Measurements from ENCODE around the gene FLOT1. TPM values are rescaled to one million over a fixed set of nuclear protein-coding genes. Genes with fewer than 3 reads are reported as not detected.
"Not testable (repeated sequence)": the region's sequence is repeated elsewhere in the genome, so short reads cannot be mapped to it uniquely, and the experiment has no call there.

The FLOT1 gene
- total and polyA plus RNA-seq, 2 donors (not counting 3 experiments of a cell fraction or from before 2014, with no cell fraction given) = 141 to 154 TPM

GRCh38 chr6:30766461-30767157 lies 24.1 kb upstream of the FLOT1 start:
- BruUV-seq (replicated peaks) = no TSS peak
- Histone ChIP-seq H3K4me1 (ENCODE audit: control insufficient read depth, extremely low read depth, insufficient read depth, low read length) (peaks cover 41% of the 10 kb centered on the region), H3K9ac (replicated peaks; ENCODE audit: extremely low read depth, insufficient read depth, low read length) (no peak overlapping the region), H3K27ac (ENCODE audit: insufficient read depth, low read depth, low read length) (no peak overlapping the region), H3K4me3 (replicated peaks in 1 of 3; ENCODE audit: insufficient read depth in 1 of 3, low read depth in 1 of 3, low read length in 3 of 3) (no peak overlapping the region), H3K27me3 (ENCODE audit: control insufficient read depth in 2 of 2, insufficient read depth in 2 of 2, low read length in 2 of 2) (no peaks in the 10 kb centered on the region), H3K4me2 (ENCODE audit: insufficient read depth, low read length) (no peak overlapping the region), H4K20me1 (replicated peaks; ENCODE audit: control insufficient read depth, extremely low read depth, insufficient read depth, low read length) (no peaks in the 10 kb centered on the region), H3K79me2 (ENCODE audit: control insufficient read depth, insufficient read depth, low read length) (no peaks in the 10 kb centered on the region), H3K9me1 (replicated peaks; ENCODE audit: control insufficient read depth, extremely low read depth, insufficient read depth, low read length) (no peaks in the 10 kb centered on the region), H2AFZ (ENCODE audit: low read depth, low read length) (no peak overlapping the region), H3K36me3 (ENCODE audit: control insufficient read depth in 2 of 2, extremely low read depth in 1 of 2, insufficient read depth in 2 of 2, low read length in 2 of 2) (no peaks in the 10 kb centered on the region), H3K9me3 (replicated peaks; ENCODE audit: control insufficient read depth, insufficient read depth, low read length) (no peaks in the 10 kb centered on the region)
- dilution Hi-C loops (cut with MboI; ENCODE audit: extremely low pct_ligation_motif_present, low sequenced_read_pairs) (no loop called here), intact Hi-C loops (cut with micrococcal nuclease) (no loop called here)
- DNase-seq (ENCODE audit: low read depth, low spot score) (peak; percentile 21), FAIRE-seq (no peak)
- no peak for TF ChIP-seq FOS (IDR thresholded peaks at IDR 0.05; ENCODE audit: borderline replicate concordance, insufficient read depth, low read length)
- no peak for TF ChIP-seq JUN (IDR thresholded peaks at IDR 0.05; ENCODE audit: borderline replicate concordance, insufficient read depth, insufficient read length, low read depth)
- TF ChIP-seq POLR2AphosphoS5 (IDR thresholded peaks at IDR 0.05; ENCODE audit: insufficient read depth, low read depth, low read length) = no peak
- no peak for TF ChIP-seq MYC (IDR thresholded peaks at IDR 0.05; ENCODE audit: low read depth, low read length)
- no peak for TF ChIP-seq GATA2 (IDR thresholded peaks at IDR 0.05; ENCODE audit: insufficient read depth, insufficient read length, low read depth, low read length)
- TF ChIP-seq CTCF (IDR thresholded peaks at IDR 0.05; ENCODE audit: extremely low read depth in 1 of 2, insufficient read depth in 1 of 2, low read depth in 1 of 2, low read length in 2 of 2) = no peak
- no peak for TF ChIP-seq POLR2A (IDR thresholded peaks at IDR 0.05; ENCODE audit: low read depth, low read length)
- TF ChIP-seq, protein P1, sequence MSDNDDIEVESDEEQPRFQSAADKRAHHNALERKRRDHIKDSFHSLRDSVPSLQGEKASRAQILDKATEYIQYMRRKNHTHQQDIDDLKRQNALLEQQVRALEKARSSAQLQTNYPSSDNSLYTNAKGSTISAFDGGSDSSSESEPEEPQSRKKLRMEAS (IDR thresholded peaks at IDR 0.05; ENCODE audit: insufficient read depth, insufficient read length) = no peak
- no peak for TF ChIP-seq EZH2 (IDR thresholded peaks at IDR 0.05; ENCODE audit: borderline replicate concordance, low read depth, low read length, severe bottlenecking)
- ChIA-PET CTCF (interaction anchor here (0.8 to 1.9 kb wide), 7 partner anchors 14 to 327 kb away, joined by 3 to 8 read pairs (median 4); no protein-coding TSS in a partner anchor), POLR2A (no interaction called here)

GRCh38 chr6:30765495-30765894 lies 23.0 kb upstream of the FLOT1 start:
- peaks cover 39% of the 10 kb centered on the region for H3K4me1 ChIP-seq (ENCODE audit: control insufficient read depth, extremely low read depth, insufficient read depth, low read length)
- H3K27me3 ChIP-seq (ENCODE audit: control insufficient read depth in 2 of 2, insufficient read depth in 2 of 2, low read length in 2 of 2); POLR2A ChIA-PET; BruUV-seq (replicated peaks); intact Hi-C loops (cut with micrococcal nuclease); H3K36me3 ChIP-seq (ENCODE audit: control insufficient read depth in 2 of 2, extremely low read depth in 1 of 2, insufficient read depth in 2 of 2, low read length in 2 of 2); H3K27ac ChIP-seq (ENCODE audit: insufficient read depth, low read depth, low read length); H3K79me2 ChIP-seq (ENCODE audit: control insufficient read depth, insufficient read depth, low read length); H3K4me2 ChIP-seq (ENCODE audit: insufficient read depth, low read length); FAIRE-seq; H2AFZ ChIP-seq (ENCODE audit: low read depth, low read length); H4K20me1 ChIP-seq (replicated peaks; ENCODE audit: control insufficient read depth, extremely low read depth, insufficient read depth, low read length); H3K9ac ChIP-seq (replicated peaks; ENCODE audit: extremely low read depth, insufficient read depth, low read length); H3K4me3 ChIP-seq (replicated peaks in 1 of 3; ENCODE audit: insufficient read depth in 1 of 3, low read depth in 1 of 3, low read length in 3 of 3); H3K9me1 ChIP-seq (replicated peaks; ENCODE audit: control insufficient read depth, extremely low read depth, insufficient read depth, low read length); DNase-seq (ENCODE audit: low read depth, low spot score); dilution Hi-C loops (cut with MboI; ENCODE audit: extremely low pct_ligation_motif_present, low sequenced_read_pairs); H3K9me3 ChIP-seq (replicated peaks; ENCODE audit: control insufficient read depth, insufficient read depth, low read length): not testable (repeated sequence)
- CTCF ChIA-PET = interaction anchor here (1.3 to 1.9 kb wide), 2 partner anchors 35 to 57 kb away, joined by 4 to 8 read pairs; no protein-coding TSS in a partner anchor
